Dermis microvascular lymphatic vessel endothelial cell (primary cell): Measurements from ENCODE around the gene USP49. TPM values are rescaled to one million over a fixed set of nuclear protein-coding genes. Genes with fewer than 3 reads are reported as not detected.

Experiments
- DNase-seq, 2 donors: peaks; one replicate each; pipeline versions ENCODE4 v3.0.0 to v3.0.0-alpha.2; 2010; ENCODE audit warnings: low read depth in 2 of 2
- total RNA-seq: library from RNA; depleted of rRNA; stranded (reverse); fragments of >200 nt; gene quantifications from 2 replicates; pipeline ENCODE4 v1.2.1, GENCODE V29; 2014

The USP49 gene
- total RNA-seq, 1 donor from 2014 or later: 1.3 TPM

GRCh38 chr6:41929924-41930323 lies 34.7 kb upstream of the USP49 start:
- DNase-seq: no peak

- no peak for DNase-seq
Observed at GRCh38 chr6:41927253-41927652, 32.1 kb upstream of the USP49 start.

- DNase-seq: peak in 1 of 2 donors; percentile 23
Observed at GRCh38 chr6:41922154-41922553, 27.0 kb upstream of the USP49 start.

GRCh38 chr6:41921712-41921998 lies 26.5 kb upstream of the USP49 start:
- no peak for DNase-seq

- DNase-seq: peak; percentile 79 to 95
Observed at GRCh38 chr6:41920921-41921711, 25.9 kb upstream of the USP49 start, which contains the start of the genes BYSL and MED20. BYSL (plus strand) TSS chr6:41921499; CDS start chr6:41921563, 64 bp downstream. MED20 (minus strand) TSS chr6:41921139; CDS start chr6:41921018, 121 bp downstream.

- peak in 1 of 2 donors; percentile 83 for DNase-seq
Observed at GRCh38 chr6:41917528-41917927, 22.4 kb upstream of the USP49 start.

- DNase-seq: no peak
Observed at GRCh38 chr6:41914869-41915530, 19.8 kb upstream of the USP49 start.

GRCh38 chr6:41914343-41914742 lies 19.2 kb upstream of the USP49 start:
- DNase-seq: no peak

- DNase-seq: no peak
Observed at GRCh38 chr6:41909727-41910126, 14.6 kb upstream of the USP49 start.

- DNase-seq: peak; percentile 14 to 34
Observed at GRCh38 chr6:41901882-41902519, 6.8 kb upstream of the USP49 start.

GRCh38 chr6:41900861-41901260 lies 5.7 kb upstream of the USP49 start:
- no peak for DNase-seq

- DNase-seq: no peak
Observed at GRCh38 chr6:41896281-41896680, 1.1 kb upstream of the USP49 start.

- peak in 1 of 2 donors; percentile 23 for DNase-seq
Observed at GRCh38 chr6:41894366-41895299, 542 bp downstream of the USP49 start.

GRCh38 chr6:41892921-41893564 lies 2.1 kb downstream of the USP49 start:
- DNase-seq: no peak

GRCh38 chr6:41887331-41887751 lies 7.8 kb downstream of the USP49 start:
- DNase-seq: no peak

- DNase-seq: no peak
Observed at GRCh38 chr6:41885930-41886329, 9.2 kb downstream of the USP49 start.

GRCh38 chr6:41884957-41885356 lies 10.2 kb downstream of the USP49 start:
- DNase-seq: no peak

GRCh38 chr6:41881506-41881905 lies 13.7 kb downstream of the USP49 start:
- DNase-seq: no peak

GRCh38 chr6:41878961-41879405 lies 16.2 kb downstream of the USP49 start:
- DNase-seq: no peak

- DNase-seq: no peak
Observed at GRCh38 chr6:41878246-41878645, 16.9 kb downstream of the USP49 start.
